GM12874 (cell line): ENCODE measurements around the gene GIMAP2.

Experiments used
- TF ChIP-seq, protein P1 (sequence below): IDR thresholded peaks from 2 replicates; pipeline ENCODE4 v1.5.1; 2011; ENCODE audit warnings: low read depth, mild to moderate bottlenecking, control low read depth, low read length, moderate library complexity; ENCODE audit not compliant: insufficient read depth

GIMAP2 gene

GRCh38 chr7:150685219-150686029, at the start of gene GIMAP2:
TSS of gene GIMAP2 (plus strand) at chr7:150685706. CDS start at chr7:150687060, 1,354 bp downstream.
- TF ChIP-seq, protein P1, sequence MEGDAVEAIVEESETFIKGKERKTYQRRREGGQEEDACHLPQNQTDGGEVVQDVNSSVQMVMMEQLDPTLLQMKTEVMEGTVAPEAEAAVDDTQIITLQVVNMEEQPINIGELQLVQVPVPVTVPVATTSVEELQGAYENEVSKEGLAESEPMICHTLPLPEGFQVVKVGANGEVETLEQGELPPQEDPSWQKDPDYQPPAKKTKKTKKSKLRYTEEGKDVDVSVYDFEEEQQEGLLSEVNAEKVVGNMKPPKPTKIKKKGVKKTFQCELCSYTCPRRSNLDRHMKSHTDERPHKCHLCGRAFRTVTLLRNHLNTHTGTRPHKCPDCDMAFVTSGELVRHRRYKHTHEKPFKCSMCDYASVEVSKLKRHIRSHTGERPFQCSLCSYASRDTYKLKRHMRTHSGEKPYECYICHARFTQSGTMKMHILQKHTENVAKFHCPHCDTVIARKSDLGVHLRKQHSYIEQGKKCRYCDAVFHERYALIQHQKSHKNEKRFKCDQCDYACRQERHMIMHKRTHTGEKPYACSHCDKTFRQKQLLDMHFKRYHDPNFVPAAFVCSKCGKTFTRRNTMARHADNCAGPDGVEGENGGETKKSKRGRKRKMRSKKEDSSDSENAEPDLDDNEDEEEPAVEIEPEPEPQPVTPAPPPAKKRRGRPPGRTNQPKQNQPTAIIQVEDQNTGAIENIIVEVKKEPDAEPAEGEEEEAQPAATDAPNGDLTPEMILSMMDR: no peak

GRCh38 chr7:150641854-150642253, 43.7 kb upstream of the GIMAP2 start:
- TF ChIP-seq, protein P1: no peak

DNA sequence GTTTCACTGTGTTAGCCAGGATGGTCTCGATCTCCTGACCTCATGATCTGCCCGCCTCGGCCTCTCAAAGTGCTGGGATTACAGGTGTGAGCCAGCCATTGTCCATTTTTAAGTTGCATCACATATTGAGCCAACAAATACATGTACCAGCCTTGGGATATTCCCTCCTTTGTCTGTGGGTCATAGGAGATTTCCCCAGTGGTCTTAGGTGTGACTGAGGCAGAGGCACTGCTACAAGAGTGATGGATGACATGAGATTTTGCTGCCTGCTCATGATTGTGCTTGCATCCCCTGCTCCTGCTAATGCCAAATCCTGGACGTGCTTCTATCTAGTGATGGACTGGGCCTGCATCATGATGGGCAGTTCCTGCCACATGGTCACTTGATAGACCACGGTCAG, 42.6 kb upstream of the GIMAP2 start:
- TF ChIP-seq, protein P1: no peak

DNA sequence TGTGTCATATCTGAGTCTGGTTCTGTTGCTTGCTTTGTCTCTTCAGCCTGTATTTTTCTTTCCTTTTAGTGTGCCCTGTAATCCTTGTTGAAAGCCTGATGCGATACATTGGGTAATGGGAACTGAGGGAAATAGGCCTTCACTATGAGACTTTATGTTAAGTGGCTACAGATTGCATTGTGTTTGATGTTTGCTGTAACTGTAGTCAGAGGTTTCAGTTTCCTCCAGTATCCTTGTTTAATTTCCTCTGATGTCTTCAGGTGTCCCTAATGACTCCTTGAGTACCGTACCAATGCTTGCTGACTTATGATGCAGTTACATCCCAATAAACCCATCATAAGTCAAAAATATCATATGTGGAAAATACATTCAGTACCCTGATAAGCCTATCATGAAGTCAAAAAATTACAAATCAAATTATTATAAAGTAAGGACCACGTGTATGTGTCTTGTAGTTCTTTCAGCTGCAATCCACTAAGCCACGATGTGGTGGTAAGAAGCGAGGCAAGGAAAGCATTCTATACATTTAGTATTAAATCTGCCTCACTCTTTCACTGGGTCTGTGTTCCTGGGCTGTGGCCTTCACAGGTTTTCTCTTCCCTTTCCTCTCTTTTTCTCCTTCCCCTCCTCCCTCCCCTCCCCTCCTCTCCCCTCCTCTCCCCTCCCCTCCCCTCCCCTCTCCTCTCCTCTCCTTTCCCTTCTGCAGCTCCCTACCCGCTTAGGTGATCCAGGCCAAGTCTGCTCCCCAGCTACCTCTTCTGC, 40.1 kb upstream of the GIMAP2 start:
- TF ChIP-seq, protein P1: no peak

DNA sequence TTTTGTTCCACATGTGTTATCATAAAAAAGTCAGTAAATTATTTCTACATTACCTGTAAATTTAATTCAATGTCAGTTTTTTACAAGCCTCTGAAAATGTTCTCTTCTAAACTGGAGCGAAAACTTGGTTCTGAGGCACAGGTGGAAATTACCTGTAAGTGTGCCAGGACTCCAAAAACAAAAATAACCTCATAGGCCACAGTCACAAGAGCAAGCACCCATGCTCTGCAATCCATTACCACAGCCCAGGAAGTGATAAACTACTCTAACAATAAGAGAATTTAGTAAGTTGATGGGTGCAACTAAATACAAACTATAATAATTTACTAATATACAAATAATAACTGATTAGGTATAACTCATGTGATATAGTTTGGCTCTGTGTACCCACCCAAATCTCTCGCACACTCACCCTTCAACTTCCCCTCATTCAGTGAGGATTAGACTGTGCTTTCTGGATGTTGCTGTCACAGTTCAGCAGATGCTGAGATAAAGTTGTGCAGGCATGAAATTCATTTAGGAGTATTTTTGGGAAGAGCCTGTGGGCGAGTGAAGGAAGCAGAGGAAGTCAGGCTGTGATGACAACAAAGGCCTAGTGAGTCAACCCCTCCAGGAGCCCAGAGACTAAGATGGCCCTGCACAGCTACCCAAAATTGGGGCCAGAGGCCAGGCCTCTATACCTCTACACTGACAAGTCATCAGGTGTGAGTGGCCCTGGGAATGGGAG, 37.0 kb upstream of the GIMAP2 start:
- TF ChIP-seq, protein P1: no peak

DNA sequence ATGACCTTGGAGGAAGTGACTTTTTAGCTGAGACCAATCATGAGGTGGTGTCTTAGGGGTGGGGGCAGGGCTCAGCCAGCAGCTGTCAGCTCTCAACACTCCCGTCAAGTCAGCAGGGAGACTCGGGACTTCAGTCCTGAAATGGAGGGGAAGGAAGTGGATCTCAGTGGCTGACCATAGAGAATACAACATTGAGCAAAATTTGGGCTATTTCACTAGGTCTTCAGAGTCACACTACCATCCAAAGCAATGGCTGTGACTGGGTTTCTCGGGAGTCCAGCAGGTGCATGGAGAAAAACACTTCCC, 36.5 kb upstream of the GIMAP2 start:
- TF ChIP-seq, protein P1: no peak

DNA sequence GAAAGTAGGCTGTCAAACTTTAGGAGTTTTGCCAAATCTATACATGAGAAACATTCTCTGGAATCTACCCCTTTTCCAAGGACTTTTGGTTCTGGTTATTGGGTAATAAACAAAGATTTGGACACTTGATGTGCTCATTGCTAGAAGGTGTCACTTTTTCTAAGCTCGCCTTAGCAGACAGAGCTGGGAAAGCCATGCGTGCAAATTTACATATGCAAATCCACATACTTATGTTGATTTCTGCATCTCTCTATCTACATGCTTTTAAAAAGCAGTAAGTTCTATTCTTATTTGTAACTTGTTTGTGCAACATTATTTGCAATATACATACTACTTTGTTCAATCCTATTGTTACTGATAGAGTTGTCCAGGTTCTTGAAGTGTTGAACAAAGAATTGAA, 30.8 kb upstream of the GIMAP2 start:
- TF ChIP-seq, protein P1: no peak
